Activated effector memory CD4-positive, alpha-beta T cell treated with Interleukin-2 at 50 U/mL for 16 hours (primary cell): Measurements from ENCODE around the gene TMEM132C.

Source experiments
- DNase-seq: peaks from one replicate; pipeline ENCODE4 v3.0.0-alpha.2; 2020

The TMEM132C gene

DNA sequence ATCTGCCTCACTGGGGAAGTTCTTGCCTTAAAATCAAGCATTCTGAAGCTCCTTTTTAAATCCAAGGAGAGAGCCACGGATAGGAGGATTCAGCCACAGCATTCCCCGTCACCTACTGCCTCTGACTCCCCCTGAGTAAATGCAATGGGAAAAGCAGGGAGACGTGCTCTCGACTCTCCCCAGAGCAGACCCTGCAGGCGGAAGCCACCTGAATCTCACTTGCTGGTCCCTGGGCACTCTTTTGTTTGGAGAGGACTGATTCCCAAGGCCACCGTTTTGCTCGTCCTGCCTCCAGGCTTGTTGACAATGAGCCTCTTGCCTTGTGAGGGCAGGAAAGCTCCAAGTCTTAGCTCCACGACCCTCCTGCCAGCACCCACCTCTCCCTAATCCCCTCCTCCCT is 352.3 kb downstream of the TMEM132C start:
- no peak for DNase-seq

DNA sequence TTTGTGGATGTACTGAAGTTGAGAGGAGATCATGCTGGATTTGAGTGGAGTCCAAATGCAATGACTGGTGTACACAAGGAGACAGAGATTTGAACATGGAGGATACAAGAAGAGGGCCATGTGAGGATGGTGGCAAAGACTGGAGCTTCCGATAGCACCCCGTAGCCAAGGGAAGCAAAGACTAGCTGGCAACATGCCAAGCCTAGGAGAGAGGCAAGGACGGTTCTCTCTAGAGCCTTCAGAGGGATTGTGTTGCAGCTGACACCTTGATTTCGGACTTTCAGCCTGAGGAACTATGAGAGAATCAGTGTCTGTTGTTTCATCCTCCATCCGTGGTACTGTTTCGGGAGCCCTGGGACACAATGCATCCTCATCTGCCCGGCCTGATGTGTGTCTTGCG is 354.3 kb downstream of the TMEM132C start:
- DNase-seq: no peak

DNA sequence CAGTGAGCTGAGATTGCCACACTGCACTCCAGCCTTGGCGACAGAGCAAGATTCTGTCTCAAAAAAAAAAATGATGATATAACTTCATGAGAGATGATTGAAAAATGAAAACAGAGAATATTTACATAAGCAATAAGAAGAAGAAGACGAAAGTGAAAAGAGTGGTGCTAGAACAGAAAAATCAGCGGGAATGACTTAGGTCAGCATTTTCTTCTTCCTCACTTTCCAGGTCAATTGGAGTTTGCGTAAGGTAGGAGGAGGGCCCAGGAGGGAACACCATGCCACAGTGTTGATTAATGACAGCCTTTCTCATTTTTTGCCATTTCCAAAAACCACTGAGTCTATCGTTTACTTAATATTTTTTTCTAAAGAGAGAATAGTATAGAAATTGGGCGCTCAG is 356.8 kb downstream of the TMEM132C start:
- no peak for DNase-seq

DNA sequence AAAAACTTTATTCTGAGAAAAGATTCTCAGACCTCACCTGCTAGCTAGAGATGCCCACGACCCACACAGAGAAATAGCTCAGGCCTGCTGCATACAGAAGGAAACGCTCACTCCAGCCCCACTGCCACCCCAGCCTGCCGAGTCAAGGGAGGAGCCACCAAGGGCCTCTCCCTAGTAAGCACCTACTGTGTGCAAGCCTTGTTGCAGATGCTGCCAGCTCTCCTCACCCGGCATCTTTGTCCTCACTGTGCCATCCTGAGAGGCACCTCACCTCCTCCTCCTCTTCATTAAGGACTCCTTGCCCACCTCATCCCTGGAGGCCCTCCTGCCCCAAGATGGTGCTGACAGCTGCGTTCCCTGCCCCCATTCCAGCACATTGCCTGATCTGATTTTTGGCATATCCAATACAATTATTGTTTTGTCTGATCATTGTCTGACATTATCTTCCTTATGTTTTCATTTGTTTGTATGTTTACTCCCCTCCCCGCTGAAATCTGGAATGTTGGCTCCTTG is 359.9 kb downstream of the TMEM132C start:
- no peak for DNase-seq

DNA sequence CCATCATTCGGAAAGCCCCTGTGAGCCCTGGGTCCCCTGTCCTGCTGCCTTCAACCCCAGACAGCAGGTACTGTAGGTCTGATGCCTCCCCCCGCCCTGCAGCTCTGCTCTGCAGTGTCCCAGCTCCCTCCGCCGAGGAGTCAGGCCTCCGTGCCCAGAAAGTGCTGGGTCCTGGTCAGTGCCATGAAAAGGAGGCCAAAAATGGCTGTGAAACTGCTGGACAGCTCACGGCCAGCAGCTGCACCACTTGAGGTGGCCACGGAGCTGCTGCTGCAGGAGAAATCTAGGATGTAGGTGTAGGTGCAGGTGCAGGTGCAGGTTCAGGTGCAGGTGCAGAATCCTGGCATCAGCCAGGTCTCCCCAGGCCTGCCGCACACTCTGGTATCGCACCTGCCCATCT is 360.7 kb downstream of the TMEM132C start:
- DNase-seq: no peak

DNA sequence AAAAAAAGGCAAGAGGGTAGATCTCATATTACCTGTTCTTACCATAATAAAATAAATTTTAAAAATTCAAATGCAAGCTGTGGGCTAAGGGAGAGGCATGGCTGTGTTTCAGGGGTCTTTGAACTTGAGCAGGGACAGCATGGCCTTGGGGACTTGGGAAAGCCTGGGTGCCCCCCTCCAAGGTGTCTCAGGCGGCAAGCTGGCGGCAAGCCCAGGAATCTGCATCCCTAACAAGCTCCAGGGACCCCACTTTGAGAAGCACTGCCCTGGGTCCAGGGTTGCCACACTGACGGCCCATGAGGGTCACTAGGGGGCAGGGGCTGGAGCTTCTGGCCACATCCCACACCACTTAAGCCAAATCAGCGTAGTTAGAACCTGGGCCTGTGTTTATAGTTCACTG is 363.0 kb downstream of the TMEM132C start:
- no peak for DNase-seq

DNA sequence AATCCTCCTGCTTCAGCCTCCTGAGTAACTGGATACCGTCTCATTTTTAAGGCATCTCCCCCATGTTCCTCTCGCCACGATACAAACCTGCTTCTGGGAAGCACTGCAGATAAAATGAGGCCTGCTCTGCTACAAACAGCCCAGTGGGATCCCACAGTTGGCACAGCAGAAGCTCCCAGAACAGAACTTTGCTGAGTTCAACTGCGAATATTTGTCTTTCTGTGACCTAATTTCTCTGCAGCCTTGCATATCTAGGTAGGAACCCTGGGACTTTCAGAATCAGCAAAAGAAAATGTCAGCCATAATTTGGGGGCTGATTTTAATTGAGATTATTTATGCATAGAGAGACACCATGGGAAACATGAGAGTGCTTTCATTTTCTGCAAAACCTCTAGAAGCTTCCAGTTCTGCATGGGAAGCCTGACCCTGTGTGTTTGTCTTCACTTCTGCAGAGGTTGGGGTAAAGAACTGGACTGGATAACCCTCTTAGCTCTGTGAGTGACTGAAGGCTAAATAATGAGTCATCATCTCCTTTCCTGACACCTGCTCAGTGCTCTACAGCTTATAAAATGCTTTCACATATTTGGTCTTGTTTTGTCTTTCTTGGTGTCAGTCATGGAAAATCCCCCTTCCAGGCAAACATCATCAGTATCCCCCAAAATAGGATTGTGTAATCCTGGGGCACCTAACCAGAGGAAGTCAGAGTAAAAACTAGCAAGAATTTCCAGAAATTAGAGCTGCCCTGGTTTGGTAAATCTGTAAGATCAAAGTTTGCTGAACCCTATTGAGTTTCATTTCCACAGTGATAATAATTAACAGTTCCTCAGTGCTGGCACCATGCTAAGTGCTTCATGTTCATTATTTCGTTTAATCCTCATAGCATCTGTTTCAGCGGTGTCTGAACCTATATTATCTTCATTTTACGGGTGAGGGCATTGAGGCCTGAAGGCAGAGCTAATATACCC is 371.0 kb downstream of the TMEM132C start:
- DNase-seq: no peak

DNA sequence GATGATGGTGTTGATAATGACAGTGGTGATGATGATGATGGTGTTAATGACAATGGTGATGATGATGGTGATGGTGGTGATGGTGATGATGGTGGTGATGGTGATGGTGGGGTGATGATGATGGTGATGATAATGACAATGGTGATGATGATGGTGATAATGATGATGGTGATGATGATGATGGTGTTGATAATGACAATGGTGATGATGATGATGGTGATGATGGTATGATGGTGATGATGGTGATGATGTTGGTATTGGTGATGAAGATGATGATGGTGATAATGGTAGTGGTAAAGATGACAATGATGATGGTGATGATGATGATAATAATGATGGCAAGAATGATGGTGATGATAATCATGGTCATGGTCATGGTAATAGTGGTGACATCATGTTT is 372.1 kb downstream of the TMEM132C start:
- no peak for DNase-seq

DNA sequence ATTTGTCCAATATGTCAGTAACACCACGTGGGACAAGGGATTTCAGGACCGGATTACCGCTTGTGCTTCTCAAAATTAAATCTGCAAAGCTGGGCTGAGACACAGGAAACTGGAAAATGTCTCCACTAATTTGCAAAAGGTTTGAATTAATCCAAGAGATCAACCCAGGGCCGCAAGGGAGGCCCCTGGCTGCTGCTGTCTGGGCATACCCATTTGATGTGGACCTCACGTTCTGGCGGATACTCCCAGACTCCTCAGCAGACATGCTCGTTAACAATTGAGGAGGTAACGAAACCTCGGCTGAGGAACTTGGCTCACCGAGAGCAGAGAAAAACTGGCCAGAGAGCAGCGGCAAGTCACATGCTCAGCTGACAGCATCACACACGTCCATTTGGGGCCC is 376.2 kb downstream of the TMEM132C start:
- no peak for DNase-seq

DNA sequence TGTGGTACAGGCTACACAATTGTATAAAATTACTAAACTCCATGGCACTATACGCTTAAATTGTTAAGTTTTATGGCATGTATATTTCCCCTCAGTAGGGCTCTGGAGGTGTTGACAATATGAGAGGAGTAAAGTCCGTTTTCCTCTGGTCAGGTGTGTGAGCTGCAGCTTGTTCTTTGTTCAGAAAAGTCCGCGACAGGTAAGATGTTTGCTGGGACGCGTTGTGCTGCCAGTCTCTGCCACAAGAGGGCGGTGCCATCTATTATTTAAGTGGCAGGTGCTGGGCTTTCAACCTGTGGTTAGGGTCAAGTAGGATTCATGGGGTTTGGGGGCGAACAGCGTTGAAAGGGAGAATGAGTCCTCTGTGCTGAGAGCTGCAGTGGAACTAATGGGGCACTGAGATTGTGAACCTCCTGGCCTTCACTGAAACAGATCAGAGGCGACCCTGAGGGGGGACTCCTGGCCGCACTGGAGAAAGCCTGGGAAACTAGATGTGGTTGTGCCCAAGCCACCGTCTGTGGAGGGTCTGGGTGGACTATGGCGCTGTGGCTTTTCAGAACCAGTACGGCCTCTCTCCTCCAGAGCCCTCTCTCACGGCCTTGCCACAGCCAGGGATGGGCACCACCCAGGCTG is 377.8 kb downstream of the TMEM132C start:
- DNase-seq: no peak

DNA sequence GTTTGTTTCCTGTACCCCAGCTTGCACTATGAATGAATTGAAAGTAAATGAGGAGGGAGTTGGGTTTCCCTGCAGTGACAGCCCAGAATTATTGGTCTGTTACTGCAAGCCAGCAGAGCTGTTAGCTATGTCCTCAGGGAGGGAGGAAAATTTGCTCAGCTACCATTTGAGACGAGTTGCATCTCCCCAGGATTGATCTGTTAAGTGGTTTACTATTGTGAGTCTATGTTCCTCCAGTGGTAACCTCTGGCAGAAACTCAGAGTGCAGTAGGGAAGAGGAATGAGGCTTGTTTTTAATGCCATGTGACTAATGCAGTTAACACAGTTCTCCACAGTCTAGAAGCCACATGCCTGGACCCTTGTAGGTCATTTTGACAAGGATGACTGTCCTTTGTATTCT is 382.9 kb downstream of the TMEM132C start:
- no peak for DNase-seq

DNA sequence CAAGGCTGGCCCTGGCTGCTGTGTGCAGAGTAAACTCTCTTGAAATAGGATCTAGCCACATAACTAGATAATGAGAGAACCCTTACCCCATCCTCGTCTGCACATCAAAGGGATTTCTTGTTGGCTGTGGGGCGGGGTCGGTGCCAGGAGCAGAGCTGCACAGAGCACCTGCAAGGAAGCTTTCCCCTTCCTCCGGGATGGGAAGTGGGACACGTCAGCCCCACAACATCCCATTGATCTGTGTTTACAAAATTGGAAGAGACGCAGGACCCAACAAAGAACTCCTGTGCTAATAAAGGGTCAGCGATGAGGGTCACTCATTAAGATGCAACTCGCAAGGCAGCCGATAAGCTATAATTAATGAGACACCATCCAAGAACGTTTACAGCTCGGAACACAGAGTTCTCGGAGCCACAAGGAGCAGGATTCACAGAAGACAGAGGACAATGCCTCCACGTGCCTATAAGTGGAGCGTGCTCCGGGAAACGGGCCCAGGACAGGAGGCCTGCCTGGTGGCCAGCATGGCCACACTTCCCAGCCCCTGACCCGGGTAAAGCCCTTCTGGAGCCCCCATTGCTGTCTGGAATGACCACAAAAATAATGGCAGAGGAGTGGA is 385.3 kb downstream of the TMEM132C start:
- DNase-seq: no peak

DNA sequence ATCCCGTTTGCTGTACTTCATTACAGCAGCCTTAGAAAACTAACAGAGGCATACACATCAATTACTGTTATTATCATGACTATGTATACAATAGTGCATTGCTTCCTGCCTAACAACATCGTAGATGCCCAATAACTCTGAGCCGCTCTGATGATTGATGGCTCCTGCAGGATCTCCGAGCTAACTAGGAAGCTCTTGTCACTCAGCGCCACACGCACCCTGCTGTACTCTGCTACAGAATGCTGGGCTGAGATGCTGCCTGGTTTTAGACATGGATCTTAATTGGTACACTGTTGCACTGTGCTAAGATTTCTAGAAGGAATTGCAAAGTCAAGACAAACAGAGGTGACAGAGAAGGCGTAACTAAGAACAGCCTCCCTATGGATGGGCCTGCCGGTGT is 387.5 kb downstream of the TMEM132C start:
- DNase-seq: no peak

DNA sequence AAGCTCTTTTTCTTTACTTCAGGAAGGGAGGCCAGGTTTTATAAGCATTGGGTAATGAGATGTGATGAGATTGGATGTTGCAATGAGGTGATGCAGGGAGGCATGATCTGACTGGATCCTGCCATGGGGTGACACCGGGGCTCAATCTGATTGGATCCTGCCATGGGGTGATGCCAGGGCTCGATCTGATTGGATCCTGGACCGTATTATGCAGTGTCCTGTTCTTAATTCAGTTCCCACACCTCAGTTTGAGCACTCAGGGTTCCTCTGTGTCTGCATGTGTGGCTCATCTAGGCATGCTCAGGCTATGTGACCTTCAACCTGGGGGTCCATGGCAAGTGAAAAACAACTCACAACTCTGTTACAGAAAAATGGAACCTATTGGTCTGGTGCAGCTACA is 390.4 kb downstream of the TMEM132C start:
- DNase-seq: no peak

DNA sequence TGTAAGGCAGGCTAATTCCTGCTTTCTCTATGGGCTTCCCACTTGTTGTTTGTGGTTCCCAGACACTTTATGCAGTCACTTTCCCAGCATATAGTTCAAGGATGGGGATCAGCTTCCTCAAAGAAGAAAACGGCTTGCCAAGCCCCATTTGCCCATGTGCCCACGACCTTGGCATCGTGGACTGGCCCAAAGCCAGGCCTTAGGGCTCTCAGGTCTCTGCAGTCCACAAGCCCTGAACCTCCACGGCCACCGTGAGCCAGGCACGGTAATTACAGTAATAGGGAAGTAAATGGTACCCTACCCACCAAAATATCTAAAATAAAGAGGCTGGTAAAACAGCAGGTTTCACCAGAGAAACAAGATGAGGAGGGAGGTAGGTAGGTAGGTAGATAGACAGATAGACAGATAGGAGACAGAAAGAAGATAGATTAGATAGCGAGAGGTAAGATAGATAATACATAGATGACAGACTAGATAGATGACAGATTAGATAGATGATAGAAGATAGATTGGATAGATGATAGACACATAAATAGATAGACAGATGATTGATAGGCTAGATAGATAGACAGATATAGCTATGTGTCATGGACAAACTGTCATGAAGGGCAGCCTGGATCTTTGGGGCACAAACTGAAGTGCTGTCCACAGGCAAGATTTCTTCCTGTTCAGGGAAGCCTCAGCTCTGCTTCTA is 393.7 kb downstream of the TMEM132C start:
- no peak for DNase-seq

DNA sequence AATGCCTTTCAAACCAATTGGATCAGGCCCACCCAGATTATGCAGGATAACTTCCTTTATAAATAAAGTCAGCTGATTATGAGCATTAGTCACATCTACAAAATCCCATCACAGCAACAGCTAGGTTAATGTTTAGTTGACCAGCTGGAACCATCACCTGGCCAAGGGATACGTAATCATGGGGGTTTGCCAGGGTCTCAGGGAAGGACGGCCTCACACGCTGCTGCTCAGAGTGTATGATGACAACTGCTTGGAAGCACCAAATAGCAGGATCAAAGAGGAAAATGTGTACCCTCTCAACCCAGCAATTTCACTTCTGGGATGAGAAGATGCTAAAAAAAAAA is 394.2 kb downstream of the TMEM132C start:
- no peak for DNase-seq

DNA sequence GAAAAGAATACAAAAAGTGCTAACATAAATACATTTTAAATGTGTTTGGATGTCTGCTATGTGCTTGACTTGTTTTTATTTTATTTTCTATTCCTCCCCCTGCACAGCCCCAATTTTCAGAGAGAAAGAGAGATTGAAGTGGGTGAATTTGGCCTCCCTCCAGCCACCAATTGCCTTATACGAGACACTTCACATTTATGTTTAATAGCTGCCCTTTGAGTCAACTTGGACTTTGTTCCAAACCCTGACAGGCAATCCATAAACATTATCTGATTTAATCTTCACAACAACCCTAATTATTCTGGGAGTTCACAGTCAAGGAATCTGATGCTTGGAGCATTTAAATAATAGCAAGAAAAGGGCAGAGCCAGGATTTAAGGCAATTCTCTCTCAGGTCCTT is 395.1 kb downstream of the TMEM132C start:
- no peak for DNase-seq

DNA sequence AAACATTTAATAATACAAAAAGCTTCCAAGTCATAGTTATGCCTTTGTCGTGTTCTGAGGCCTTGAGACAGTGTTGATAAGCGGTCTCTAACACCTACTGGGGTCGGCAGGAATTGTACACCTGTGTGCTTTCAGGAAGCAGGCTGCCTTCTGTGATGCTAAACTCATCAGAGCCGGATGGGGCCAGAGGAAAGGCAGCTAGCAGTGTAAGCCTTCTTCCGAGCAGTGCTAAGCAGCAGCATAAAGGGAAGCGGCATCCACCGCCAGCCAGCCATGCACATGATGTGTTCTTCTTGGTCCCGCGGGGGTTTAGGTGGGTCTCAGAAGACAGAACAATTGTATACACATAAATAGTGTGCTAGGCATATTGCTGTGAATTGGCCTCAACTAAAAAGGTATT is 397.5 kb downstream of the TMEM132C start:
- DNase-seq: no peak

DNA sequence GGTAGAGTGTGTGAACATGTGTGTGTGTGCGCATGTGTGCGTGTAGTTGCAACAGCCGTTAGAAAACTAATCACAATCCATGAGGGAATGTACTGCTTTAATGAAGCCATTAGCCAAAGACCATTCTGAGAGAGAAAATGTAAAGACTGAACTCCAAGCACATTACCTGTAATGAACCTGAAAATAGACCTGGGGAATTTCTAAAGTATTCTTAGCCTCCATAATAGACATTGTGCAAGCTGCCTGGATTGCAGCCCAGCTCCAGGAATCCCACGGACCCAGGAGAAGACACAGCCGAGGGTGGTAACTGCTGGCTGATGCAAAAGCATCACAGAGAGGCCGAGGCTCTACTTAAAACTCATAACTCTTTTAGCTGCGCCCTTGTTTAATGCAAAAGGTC is 400.2 kb downstream of the TMEM132C start:
- no peak for DNase-seq

DNA sequence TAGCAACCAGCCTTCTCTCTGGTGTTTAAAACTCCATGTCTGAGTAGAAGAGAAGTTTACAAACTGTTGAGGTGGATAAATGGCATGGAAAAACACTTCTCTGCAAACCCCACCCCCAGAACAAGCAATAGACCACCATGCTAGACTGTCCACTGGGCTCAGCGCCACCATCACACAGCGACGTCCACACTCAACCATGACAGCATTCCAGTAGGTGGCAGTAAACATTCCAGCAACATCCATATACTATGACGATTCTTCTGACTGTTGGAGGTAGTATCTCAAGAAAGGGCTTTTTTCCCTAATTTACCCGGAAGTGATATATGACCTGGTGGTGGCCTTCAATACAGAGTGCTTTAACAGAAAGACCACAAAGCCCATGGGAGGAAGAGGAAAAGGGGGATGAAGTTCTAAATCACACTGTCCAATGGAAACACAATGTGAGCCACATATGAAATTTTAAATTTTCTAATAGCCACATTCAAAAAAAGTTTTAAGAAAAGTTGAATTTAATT is 404.6 kb downstream of the TMEM132C start:
- no peak for DNase-seq

DNA sequence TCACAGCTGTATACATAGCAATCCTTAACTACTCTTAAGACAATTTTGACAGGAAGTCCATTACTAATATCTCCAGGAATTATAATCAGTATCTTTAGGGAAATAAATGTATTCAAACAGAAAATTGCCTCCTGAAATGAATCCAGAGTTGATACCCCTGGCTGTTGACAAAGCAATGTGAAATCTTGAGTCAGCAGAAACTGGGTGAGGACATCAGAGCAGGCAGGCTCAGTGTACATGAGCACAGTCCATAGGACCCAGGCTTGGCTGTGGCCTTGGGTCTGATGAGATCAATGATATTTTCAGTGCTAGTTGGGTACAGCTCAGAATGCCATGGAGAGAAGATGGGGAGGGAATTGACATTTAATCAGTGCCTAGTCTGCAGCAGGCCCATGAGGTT is 405.5 kb downstream of the TMEM132C start:
- no peak for DNase-seq

DNA sequence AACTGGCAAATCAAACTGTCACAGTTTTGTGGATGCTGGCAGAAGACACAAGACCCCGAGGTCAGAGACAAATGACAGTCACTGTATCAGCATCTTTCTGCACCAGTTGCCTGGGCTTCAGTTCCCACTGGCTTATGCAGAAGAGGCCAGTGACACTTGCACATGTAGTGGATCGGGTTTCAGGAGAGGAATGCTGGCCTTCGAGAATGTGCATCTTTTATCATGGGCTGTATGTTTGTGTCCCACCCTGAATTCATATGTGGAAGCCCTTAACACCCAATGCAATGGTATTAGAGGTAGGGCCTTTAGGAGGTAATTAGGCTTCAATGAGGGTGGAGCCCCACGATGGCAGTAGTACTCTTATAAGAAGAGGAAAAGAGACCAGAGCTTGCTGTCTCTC is 405.9 kb downstream of the TMEM132C start:
- no peak for DNase-seq

DNA sequence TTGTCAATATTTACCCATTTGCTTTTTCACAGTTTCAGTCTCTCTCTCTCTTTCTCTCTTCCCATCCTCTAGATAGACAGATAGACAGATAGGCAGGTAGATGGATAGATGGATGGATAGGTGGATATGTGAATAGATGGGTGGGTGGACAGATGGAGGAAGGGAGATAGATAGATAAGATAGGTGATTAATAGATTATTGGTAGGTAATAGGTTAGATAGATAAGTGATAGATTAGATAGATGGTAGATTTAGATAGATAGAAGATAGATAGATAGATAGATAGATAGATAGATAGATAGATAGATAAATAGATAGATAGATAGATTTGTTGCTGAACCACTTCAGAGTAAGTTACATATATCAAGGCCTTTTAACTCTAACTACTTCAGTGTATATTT is 408.6 kb downstream of the TMEM132C start:
- no peak for DNase-seq
